Body of pancreas (tissue), 4 donors: Measurements from ENCODE around the gene LRRC9. TPM values are rescaled to one million over a fixed set of nuclear protein-coding genes. Genes with fewer than 3 reads are reported as not detected.

Source experiments
- ATAC-seq: fragments of 150-250 bp; one replicate; pipeline ENCODE4 v1.9.1; 2016
- DNase-seq, 4 donors: peaks; one replicate each; pipeline ENCODE4 v3.0.0-alpha.2; 2019
- H3K27ac ChIP-seq, 4 donors: fragments of 200-600 bp; sonication (generic); 1 replicate in 3 of 4; 2 replicates in 1 of 4; pipeline versions ENCODE4 v1.5.1 to v1.6.1; 2016 to 2019; ENCODE audit warnings: mild to moderate bottlenecking in 1 of 4, mixed read lengths in 1 of 4, moderate library complexity in 1 of 4
- H3K27me3 ChIP-seq, 2 donors: fragments of 200-600 bp; sonication (generic); one replicate each; pipeline ENCODE4 v1.6.0; 2016; ENCODE audit warnings: mild to moderate bottlenecking in 1 of 2
- H3K36me3 ChIP-seq, 2 donors: fragments of 200-600 bp; sonication (generic); replicated peaks in 1 of 2; 2 replicates each; pipeline ENCODE4 v1.5.1; 2016; ENCODE audit warnings: low read depth in 2 of 2; ENCODE audit not compliant: insufficient read depth in 1 of 2
- H3K4me1 ChIP-seq: fragments of 200-600 bp; sonication (generic); one replicate; pipeline ENCODE4 v1.6.0; 2016
- H3K4me3 ChIP-seq, 2 donors: fragments of 200-600 bp; sonication (generic); 1 replicate in 1 of 2; 2 replicates in 1 of 2; pipeline ENCODE4 v1.5.1; 2016 to 2019
- H3K9me3 ChIP-seq, 3 donors: fragments of 200-600 bp; sonication (generic); 1 replicate in 2 of 3; 2 replicates in 1 of 3; pipeline ENCODE4 v1.5.1; 2016
- CTCF ChIP-seq, 7 experiments: fragments of 450-650 bp in 4 of 7; fragments of 200-600 bp in 3 of 7; sonication (generic) in 3 of 7; IDR thresholded peaks; one replicate each; pipeline ENCODE4 v1.5.1; 2016 to 2019; ENCODE audit warnings: antibody characterized with exemption in 7 of 7
- POLR2A ChIP-seq, 3 donors: fragments of 450-650 bp; IDR thresholded peaks; one replicate each; pipeline ENCODE4 v1.6.1; 2016; ENCODE audit warnings: antibody characterized with exemption in 3 of 3, mild to moderate bottlenecking in 2 of 3
- WGBS, 2 donors: methylation state at CpG; one replicate each; pipeline ENCODE4 v1.1.5; 2017; 5-methylcytosine and 5-hydroxymethylcytosine counted together
- intact Hi-C: fragments of 100-400 bp; cut with DNase I; formaldehyde crosslinking; loops from one replicate; pipeline ENCODE4 v1.15.1; 2023
- total RNA-seq, 2 donors: library from RNA; depleted of rRNA; stranded (reverse); fragments of >200 nt; gene quantifications; one replicate each; pipeline ENCODE4 v1.1.0, GENCODE V29; 2016

LRRC9 gene
- total RNA-seq, 2 donors from 2014 or later = not detected

GRCh38 chr14:59905188-59905587 is 14.8 kb upstream of the LRRC9 start:
- H3K4me3 ChIP-seq = no peak overlapping the region
- intact Hi-C loops = no loop called here
- WGBS, 2 donors = 36 to 49% methylated on average over 2 of the region's 2 CpGs

GRCh38 chr14:59912443-59912842 is 7.5 kb upstream of the LRRC9 start:
- Histone ChIP-seq H3K27me3 (no peaks in the 10 kb centered on the region), H3K9me3 (no peaks in the 10 kb centered on the region), H3K36me3 (no peaks in the 10 kb centered on the region), H3K4me3 (no peak overlapping the region), H3K4me1 (no peaks in the 10 kb centered on the region), H3K27ac (no peak overlapping the region)
- intact Hi-C loops = no loop called here
- no peak for ATAC-seq
- no peak for DNase-seq
- no peak for TF ChIP-seq POLR2A (IDR thresholded peaks at IDR 0.05)
- no peak for TF ChIP-seq CTCF (IDR thresholded peaks at IDR 0.05)
- 80 to 88% methylated on average over 2 of the region's 2 CpGs for WGBS, 2 donors

More at GRCh38 chr14:59905188-59905587, 14.8 kb upstream of the LRRC9 start:
- H3K4me1 ChIP-seq = no peaks in the 10 kb centered on the region
- DNase-seq (no peak), ATAC-seq (no peak)
- peaks cover 0 to 5% (median 0%) of the 10 kb centered on the region in 3 donors for H3K9me3 ChIP-seq
- H3K27me3 ChIP-seq = no peaks in the 10 kb centered on the region
- H3K27ac ChIP-seq = no peak overlapping the region
- H3K36me3 ChIP-seq = no peaks in the 10 kb centered on the region
- TF ChIP-seq CTCF (IDR thresholded peaks at IDR 0.05) (no peak), POLR2A (IDR thresholded peaks at IDR 0.05) (no peak)

- Histone ChIP-seq H3K9me3 (no peaks in the 10 kb centered on the region), H3K27ac (no peak overlapping the region), H3K27me3 (no peaks in the 10 kb centered on the region), H3K4me1 (no peaks in the 10 kb centered on the region), H3K4me3 (no peak overlapping the region), H3K36me3 (no peaks in the 10 kb centered on the region)
- WGBS, 2 donors = 46 to 47% methylated on average over 1 of the region's 1 CpG
- ATAC-seq (no peak), DNase-seq (no peak)
- intact Hi-C loops = no loop called here
- TF ChIP-seq POLR2A (IDR thresholded peaks at IDR 0.05) = no peak
- TF ChIP-seq CTCF (IDR thresholded peaks at IDR 0.05) = no peak
Measured at GRCh38 chr14:59913187-59913586, 6.8 kb upstream of the LRRC9 start.

GRCh38 chr14:59918824-59919569 is 947 bp upstream of the LRRC9 start:
- no peak for TF ChIP-seq POLR2A (IDR thresholded peaks at IDR 0.05)
- peak; percentile 14 to 53 (median 43) for TF ChIP-seq CTCF (IDR thresholded peaks at IDR 0.05)
- 1% methylated on average over 17 to 18 of the region's 18 CpGs for WGBS, 2 donors
- Histone ChIP-seq H3K27ac (no peak overlapping the region), H3K4me3 (peak overlapping the region in 1 of 2 donors; percentile 20), H3K36me3 (no peaks in the 10 kb centered on the region), H3K27me3 (no peaks in the 10 kb centered on the region), H3K4me1 (peaks cover 14% of the 10 kb centered on the region), H3K9me3 (no peaks in the 10 kb centered on the region)
- intact Hi-C loops = no loop called here
- DNase-seq (peak in 3 of 4 donors; percentile 19 to 35 (median 20)), ATAC-seq (peak; percentile 64)

- WGBS, 2 donors = 52 to 61% methylated on average over 1 of the region's 1 CpG
- intact Hi-C loops = no loop called here
Measured at GRCh38 chr14:59920378-59920683, 387 bp downstream of the LRRC9 start.

More at GRCh38 chr14:59920378-59920683, 387 bp downstream of the LRRC9 start:
- H3K27me3 ChIP-seq = no peaks in the 10 kb centered on the region
- H3K4me1 ChIP-seq = peaks cover 14% of the 10 kb centered on the region
- ATAC-seq (no peak), DNase-seq (no peak)
- TF ChIP-seq CTCF (IDR thresholded peaks at IDR 0.05) (no peak), POLR2A (IDR thresholded peaks at IDR 0.05) (no peak)
- no peak overlapping the region for H3K4me3 ChIP-seq
- no peak overlapping the region for H3K27ac ChIP-seq
- no peaks in the 10 kb centered on the region for H3K36me3 ChIP-seq
- no peaks in the 10 kb centered on the region for H3K9me3 ChIP-seq
